ENCODE results near the gene TMEM269.

Gene TMEM269, protein sequence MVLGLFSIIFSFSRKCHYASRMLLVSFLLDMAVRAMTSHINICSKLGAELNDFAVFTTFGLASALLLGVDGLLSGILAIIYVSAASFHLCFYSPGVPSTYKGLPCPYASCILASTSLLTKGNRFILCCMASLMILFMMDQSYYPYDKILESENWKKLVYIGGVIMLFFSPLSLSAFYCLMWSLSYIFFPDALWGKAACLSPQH

GRCh38 chr1:42784946-42785693 lies at the start of gene TMEM269:
TMEM269 (plus strand) TSS chr1:42784991; CDS start chr1:42789894, 4,903 bp downstream.
- H3K4me3 ChIP-seq (ENCODE audit: low read depth, low read length): no peak within 1 kb of the TSS
- DNase-seq (ENCODE audit: low read depth): no peak
- TF ChIP-seq, protein P1, sequence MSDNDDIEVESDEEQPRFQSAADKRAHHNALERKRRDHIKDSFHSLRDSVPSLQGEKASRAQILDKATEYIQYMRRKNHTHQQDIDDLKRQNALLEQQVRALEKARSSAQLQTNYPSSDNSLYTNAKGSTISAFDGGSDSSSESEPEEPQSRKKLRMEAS (IDR thresholded peaks at IDR 0.05; ENCODE audit: low read depth, low read length): no peak
- TF ChIP-seq MYC (IDR thresholded peaks at IDR 0.05; ENCODE audit: low read depth, low read length) (no peak), POLR2A (IDR thresholded peaks at IDR 0.05; ENCODE audit: extremely low read depth, insufficient read length) (no peak)
- TF ChIP-seq, protein P2, sequence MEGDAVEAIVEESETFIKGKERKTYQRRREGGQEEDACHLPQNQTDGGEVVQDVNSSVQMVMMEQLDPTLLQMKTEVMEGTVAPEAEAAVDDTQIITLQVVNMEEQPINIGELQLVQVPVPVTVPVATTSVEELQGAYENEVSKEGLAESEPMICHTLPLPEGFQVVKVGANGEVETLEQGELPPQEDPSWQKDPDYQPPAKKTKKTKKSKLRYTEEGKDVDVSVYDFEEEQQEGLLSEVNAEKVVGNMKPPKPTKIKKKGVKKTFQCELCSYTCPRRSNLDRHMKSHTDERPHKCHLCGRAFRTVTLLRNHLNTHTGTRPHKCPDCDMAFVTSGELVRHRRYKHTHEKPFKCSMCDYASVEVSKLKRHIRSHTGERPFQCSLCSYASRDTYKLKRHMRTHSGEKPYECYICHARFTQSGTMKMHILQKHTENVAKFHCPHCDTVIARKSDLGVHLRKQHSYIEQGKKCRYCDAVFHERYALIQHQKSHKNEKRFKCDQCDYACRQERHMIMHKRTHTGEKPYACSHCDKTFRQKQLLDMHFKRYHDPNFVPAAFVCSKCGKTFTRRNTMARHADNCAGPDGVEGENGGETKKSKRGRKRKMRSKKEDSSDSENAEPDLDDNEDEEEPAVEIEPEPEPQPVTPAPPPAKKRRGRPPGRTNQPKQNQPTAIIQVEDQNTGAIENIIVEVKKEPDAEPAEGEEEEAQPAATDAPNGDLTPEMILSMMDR (IDR thresholded peaks at IDR 0.05; ENCODE audit: low read depth, low read length): no peak

GRCh38 chr1:42735056-42735455 lies 49.7 kb upstream of the TMEM269 start:
- DNase-seq (ENCODE audit: low read depth): no peak
- no peak for TF ChIP-seq MYC (IDR thresholded peaks at IDR 0.05; ENCODE audit: low read depth, low read length)
- TF ChIP-seq, protein P1 (IDR thresholded peaks at IDR 0.05; ENCODE audit: low read depth, low read length): no peak
- TF ChIP-seq, protein P2 (IDR thresholded peaks at IDR 0.05; ENCODE audit: low read depth, low read length): no peak
- TF ChIP-seq POLR2A (IDR thresholded peaks at IDR 0.05; ENCODE audit: extremely low read depth, insufficient read length): no peak
- no peak overlapping the region for H3K4me3 ChIP-seq (ENCODE audit: low read depth, low read length)

DNA sequence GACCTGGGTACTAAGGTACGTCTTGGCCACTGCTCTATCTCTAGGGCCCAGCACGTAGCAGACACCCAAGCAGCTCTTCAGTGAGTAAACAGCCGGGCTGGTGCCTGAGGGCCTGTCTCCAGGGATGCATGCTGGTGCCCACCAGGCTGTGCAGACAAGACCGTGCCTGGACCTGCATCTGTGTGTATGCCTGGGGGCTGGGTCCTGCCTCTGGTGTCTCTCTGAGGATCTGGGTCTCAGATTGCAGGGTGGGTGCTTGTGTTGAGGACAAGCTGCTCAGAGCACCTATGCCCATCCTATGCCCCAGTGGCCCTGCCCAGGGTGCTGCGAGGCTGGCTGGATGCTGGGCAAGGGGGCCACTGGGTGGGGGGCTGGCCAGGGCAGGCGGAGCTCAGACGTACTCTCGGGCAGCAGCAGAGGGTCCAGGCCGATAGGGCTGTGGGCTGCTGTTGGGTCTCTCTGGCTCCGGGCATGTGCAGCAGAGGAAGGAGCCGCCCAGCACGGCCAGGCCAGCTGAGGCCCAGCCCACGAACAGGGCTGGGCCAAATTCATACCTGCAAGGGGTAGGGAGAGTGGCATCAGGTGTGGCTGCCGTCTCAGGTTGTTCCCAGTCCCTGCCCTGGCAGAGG lies 49.2 kb upstream of the TMEM269 start:
- no peak overlapping the region for H3K4me3 ChIP-seq (ENCODE audit: low read depth, low read length)
- no peak for DNase-seq (ENCODE audit: low read depth)
- TF ChIP-seq MYC (IDR thresholded peaks at IDR 0.05; ENCODE audit: low read depth, low read length) (no peak), POLR2A (IDR thresholded peaks at IDR 0.05; ENCODE audit: extremely low read depth, insufficient read length) (no peak)
- TF ChIP-seq, protein P2 (IDR thresholded peaks at IDR 0.05; ENCODE audit: low read depth, low read length): no peak
- TF ChIP-seq, protein P1 (IDR thresholded peaks at IDR 0.05; ENCODE audit: low read depth, low read length): no peak

DNA sequence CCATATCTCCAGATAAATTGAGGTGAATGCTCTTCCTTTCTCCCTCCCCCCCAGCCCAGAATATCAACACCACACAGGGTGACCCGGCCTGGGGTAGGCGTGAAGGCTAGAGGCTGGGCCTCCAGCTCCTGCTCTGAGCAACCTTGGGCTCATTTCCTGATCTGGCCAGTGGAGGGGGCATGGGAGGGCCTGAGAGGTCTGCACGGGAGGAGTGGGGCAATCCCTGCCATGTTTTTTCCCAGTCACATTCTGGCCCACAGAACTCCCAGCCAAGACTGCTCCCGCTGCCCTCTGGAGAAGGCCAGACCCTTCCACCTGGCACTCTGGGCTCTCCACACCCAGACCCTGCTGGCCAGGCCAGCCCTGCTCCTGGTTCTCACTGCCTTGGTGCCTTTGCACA lies 48.6 kb upstream of the TMEM269 start:
- H3K4me3 ChIP-seq (ENCODE audit: low read depth, low read length): no peak overlapping the region
- TF ChIP-seq MYC (IDR thresholded peaks at IDR 0.05; ENCODE audit: low read depth, low read length) (no peak), POLR2A (IDR thresholded peaks at IDR 0.05; ENCODE audit: extremely low read depth, insufficient read length) (no peak)
- TF ChIP-seq, protein P2 (IDR thresholded peaks at IDR 0.05; ENCODE audit: low read depth, low read length): no peak
- TF ChIP-seq, protein P1 (IDR thresholded peaks at IDR 0.05; ENCODE audit: low read depth, low read length): no peak
- DNase-seq (ENCODE audit: low read depth): peak; percentile 40

DNA sequence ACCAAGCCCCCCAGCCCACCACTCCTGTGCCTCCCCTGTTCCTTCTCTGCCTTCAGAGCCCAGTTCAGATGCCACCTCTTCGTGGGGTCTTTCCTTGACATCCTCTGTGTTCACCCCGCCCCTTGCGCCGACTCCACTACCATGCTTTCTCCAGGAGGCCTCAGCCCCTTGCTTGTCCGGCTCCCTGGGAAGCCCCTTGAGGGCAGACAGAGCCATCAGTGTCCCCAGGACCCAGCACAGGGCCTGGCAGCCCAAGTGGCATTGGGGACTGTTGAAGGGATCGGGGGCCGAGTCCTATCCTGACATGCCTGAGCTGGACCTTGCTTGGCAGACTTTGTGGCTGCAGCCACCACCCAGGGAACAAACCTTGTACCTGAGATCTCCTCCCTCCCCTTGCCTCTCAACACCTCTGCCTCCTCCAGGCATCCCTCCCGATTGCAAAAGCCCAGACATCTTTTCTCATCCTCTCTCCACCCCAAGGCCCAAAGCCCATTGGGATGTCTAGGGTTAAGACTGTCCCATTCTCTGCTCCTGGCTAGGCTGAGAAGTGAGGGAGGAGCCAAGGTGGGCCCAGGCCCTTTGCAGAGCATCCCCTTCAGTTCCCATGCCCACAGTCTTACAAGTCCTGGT lies 48.1 kb upstream of the TMEM269 start:
- H3K4me3 ChIP-seq (ENCODE audit: low read depth, low read length): no peak overlapping the region
- TF ChIP-seq POLR2A (IDR thresholded peaks at IDR 0.05; ENCODE audit: extremely low read depth, insufficient read length) (no peak), MYC (IDR thresholded peaks at IDR 0.05; ENCODE audit: low read depth, low read length) (no peak)
- TF ChIP-seq, protein P1 (IDR thresholded peaks at IDR 0.05; ENCODE audit: low read depth, low read length): no peak
- TF ChIP-seq, protein P2 (IDR thresholded peaks at IDR 0.05; ENCODE audit: low read depth, low read length): no peak
- DNase-seq (ENCODE audit: low read depth): no peak

Measured in NB4 (cell line).